ENCODE measurements around the gene CENPB. TPM values are rescaled to one million over a fixed set of nuclear protein-coding genes. Genes with fewer than 3 reads are reported as not detected.
A peak's percentile ranks its signal among the peaks of the same experiment; 100 is the strongest.

The CENPB gene
- total RNA-seq, 6 experiments from 2014 or later: 109 to 128 (median 117) TPM

DNA sequence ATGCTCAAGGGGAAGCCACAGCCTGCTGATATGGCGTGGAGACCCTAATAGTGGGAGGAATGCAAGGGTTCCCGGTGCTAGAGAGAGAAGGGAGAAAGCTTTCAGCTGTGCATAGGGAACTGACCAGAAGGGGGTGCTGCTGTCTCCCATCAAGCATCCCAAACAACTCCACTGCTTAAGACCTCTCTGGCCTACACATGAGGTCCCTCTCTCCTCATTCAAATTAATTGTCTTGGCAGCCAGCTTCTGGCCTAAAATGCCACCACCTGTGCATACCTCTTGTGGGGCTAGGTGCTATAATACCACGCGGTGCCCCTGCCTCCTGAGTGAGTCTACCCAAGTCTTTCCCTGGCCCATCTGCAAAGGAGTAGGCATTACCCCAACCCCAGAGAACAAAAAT, 33.4 kb downstream of the CENPB start:
- H3K27me3 Mint-ChIP-seq (ENCODE audit: insufficient read depth): no peaks in the 10 kb centered on the region; the same call in 1 of the 2 replicates
- peaks cover 14% of the 10 kb centered on the region for H3K36me3 Mint-ChIP-seq (ENCODE audit: low read depth)
- H3K9me3 Mint-ChIP-seq: no peaks in the 10 kb centered on the region
- no peak overlapping the region for H3K4me3 Mint-ChIP-seq
- H3K4me1 Mint-ChIP-seq (ENCODE audit: low read depth): no peaks in the 10 kb centered on the region
- DNase-seq: peak; percentile 47
- TF ChIP-seq, protein P1, sequence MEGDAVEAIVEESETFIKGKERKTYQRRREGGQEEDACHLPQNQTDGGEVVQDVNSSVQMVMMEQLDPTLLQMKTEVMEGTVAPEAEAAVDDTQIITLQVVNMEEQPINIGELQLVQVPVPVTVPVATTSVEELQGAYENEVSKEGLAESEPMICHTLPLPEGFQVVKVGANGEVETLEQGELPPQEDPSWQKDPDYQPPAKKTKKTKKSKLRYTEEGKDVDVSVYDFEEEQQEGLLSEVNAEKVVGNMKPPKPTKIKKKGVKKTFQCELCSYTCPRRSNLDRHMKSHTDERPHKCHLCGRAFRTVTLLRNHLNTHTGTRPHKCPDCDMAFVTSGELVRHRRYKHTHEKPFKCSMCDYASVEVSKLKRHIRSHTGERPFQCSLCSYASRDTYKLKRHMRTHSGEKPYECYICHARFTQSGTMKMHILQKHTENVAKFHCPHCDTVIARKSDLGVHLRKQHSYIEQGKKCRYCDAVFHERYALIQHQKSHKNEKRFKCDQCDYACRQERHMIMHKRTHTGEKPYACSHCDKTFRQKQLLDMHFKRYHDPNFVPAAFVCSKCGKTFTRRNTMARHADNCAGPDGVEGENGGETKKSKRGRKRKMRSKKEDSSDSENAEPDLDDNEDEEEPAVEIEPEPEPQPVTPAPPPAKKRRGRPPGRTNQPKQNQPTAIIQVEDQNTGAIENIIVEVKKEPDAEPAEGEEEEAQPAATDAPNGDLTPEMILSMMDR (IDR thresholded peaks at IDR 0.05): peak; percentile 85
- H3K27ac Mint-ChIP-seq: no peak overlapping the region

DNA sequence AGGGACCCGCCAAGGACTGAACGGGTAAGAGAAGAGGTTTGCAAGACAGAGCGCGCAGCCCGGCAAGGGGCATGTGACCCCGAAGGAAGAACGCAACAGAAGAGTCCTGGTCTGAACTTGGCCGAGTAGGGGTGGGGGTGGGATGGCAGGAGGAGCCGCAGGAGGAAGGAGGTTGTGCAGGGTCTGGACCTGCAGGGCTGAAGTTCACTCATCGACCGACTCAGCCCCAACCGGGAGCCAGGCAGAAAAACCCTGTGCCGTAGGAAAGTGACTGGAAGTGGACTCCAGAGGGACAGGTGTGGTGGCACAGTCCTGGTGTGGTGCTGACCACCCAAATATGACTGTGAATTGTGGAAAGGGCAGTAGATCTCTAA, 34.2 kb downstream of the CENPB start:
- DNase-seq: no peak
- peaks cover under 1% of the 10 kb centered on the region; the same call in 1 of the 2 replicates for H3K27me3 Mint-ChIP-seq (ENCODE audit: insufficient read depth)
- H3K4me3 Mint-ChIP-seq: no peak overlapping the region
- TF ChIP-seq, protein P1 (IDR thresholded peaks at IDR 0.05): no peak
- no peaks in the 10 kb centered on the region for H3K4me1 Mint-ChIP-seq (ENCODE audit: low read depth)
- peaks cover 10% of the 10 kb centered on the region for H3K36me3 Mint-ChIP-seq (ENCODE audit: low read depth)
- no peak overlapping the region for H3K27ac Mint-ChIP-seq
- H3K9me3 Mint-ChIP-seq: no peaks in the 10 kb centered on the region

GRCh38 chr20:3751675-3752385, 34.7 kb downstream of the CENPB start:
- Mint-ChIP-seq H3K36me3 (ENCODE audit: low read depth) (peaks cover 10% of the 10 kb centered on the region), H3K27me3 (ENCODE audit: insufficient read depth) (peaks cover 2% of the 10 kb centered on the region; the same call in 1 of the 2 replicates), H3K27ac (no peak overlapping the region), H3K4me3 (no peak overlapping the region), H3K4me1 (ENCODE audit: low read depth) (no peaks in the 10 kb centered on the region), H3K9me3 (no peaks in the 10 kb centered on the region)
- TF ChIP-seq, protein P1 (IDR thresholded peaks at IDR 0.05): no peak
- DNase-seq: no peak

DNA sequence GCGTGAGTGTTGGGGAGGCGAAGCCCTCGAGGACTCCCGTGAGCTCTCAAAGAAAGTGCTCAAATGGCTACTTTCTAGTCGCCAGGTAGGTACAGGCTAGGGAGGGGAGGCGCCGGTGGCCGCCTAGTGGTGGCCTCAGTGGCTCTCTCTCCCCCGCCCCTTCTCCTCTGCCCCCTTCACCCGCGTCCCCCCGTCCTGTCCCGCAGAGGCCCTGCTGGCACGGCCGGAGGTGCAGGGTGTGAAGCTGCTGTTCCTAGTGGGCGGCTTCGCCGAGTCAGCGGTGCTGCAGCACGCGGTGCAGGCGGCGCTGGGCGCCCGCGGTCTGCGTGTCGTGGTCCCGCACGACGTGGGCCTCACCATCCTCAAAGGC, 35.2 kb downstream of the CENPB start:
- Mint-ChIP-seq H3K9me3 (no peaks in the 10 kb centered on the region), H3K4me1 (ENCODE audit: low read depth) (no peaks in the 10 kb centered on the region)
- TF ChIP-seq, protein P1 (IDR thresholded peaks at IDR 0.05): no peak

DNA sequence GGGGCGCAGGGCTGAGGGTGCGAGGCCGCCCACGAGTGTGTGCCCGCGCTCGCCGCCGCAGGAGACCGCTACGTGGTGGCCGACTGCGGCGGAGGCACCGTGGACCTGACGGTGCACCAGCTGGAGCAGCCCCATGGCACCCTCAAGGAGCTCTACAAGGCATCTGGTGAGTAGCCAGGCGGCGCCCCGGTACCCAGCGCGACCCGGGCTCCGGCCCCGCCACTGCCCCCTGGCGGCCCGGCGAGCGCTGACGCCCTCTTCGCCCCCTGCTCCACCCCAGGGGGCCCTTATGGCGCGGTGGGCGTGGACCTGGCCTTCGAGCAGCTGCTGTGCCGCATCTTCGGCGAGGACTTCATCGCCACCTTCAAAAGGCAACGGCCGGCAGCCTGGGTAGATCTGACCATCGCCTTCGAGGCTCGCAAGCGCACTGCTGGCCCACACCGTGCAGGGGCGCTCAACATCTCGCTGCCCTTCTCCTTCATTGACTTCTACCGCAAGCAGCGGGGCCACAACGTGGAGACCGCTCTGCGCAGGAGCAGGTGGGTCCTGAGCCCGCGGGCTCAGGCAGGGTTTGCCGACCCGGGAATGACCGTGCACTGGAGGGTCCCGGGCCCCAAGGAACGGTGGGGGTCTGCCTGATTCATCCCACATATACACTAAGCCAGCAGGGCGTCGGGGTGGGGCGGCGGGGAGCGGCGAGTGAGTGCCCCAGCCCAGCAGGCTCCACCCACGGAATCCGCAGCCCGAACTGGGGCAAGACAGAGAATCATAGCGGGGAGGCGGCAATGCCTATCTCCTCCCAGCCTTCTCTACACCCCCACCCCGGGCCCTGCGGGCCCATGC, 36.6 kb downstream of the CENPB start:
- no peak overlapping the region for H3K4me3 Mint-ChIP-seq
- H3K27me3 Mint-ChIP-seq (ENCODE audit: insufficient read depth): peaks cover 6% of the 10 kb centered on the region

More for the DNA sequence above, 35.2 kb downstream of the CENPB start:
- H3K36me3 Mint-ChIP-seq (ENCODE audit: low read depth): peaks cover 10% of the 10 kb centered on the region
- H3K27me3 Mint-ChIP-seq (ENCODE audit: insufficient read depth): peaks cover 2% of the 10 kb centered on the region; the same call in 1 of the 2 replicates
- DNase-seq: no peak
- H3K4me3 Mint-ChIP-seq: no peak overlapping the region
- no peak overlapping the region for H3K27ac Mint-ChIP-seq

More for the DNA sequence above, 36.6 kb downstream of the CENPB start:
- TF ChIP-seq, protein P1 (IDR thresholded peaks at IDR 0.05): peak; percentile 78
- DNase-seq: no peak
- no peaks in the 10 kb centered on the region for H3K9me3 Mint-ChIP-seq
- no peaks in the 10 kb centered on the region for H3K4me1 Mint-ChIP-seq (ENCODE audit: low read depth)
- H3K27ac Mint-ChIP-seq: no peak overlapping the region
- H3K36me3 Mint-ChIP-seq (ENCODE audit: low read depth): peaks cover 10% of the 10 kb centered on the region

Data from HFFc6 (cell line).